Measurements from ENCODE around the gene C2orf72. TPM values are rescaled to one million over a fixed set of nuclear protein-coding genes. Genes with fewer than 3 reads are reported as not detected.
"Not testable (repeated sequence)": the region's sequence is repeated elsewhere in the genome, so short reads cannot be mapped to it uniquely, and the experiment has no call there.

Gene C2orf72
- total RNA-seq, 2 donors from 2014 or later, result 1.8 to 3.9 TPM

DNA sequence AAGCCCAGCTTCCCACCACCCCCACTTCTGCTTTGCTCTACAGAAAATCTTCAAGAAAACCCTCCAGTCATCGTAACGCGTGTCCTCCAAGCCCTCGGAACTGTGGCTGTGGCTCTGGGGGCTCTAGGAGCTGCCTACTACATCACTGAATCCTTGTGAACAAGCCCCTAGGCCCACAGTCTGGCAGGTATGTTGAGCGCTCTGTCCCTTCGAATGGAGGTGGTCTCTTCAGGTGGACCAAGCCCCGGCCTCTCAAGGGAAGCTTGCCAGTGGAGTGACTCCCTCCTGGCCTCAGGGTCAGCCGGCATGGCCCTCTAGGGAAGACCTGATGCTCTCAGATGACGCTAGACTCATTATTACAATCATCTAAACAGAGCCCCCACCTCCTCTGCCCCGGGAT is 34.7 kb upstream of the C2orf72 start:
- Histone ChIP-seq H3K27ac (ENCODE audit: low read depth, low read length) (no peak overlapping the region), H3K27me3 (ENCODE audit: control insufficient read depth, insufficient read depth, low read length, poor library complexity, severe bottlenecking) (peaks cover 25% of the 10 kb centered on the region), H3K4me1 (ENCODE audit: control insufficient read depth, insufficient read depth, low read length) (no peaks in the 10 kb centered on the region), H3K4me3 (ENCODE audit: low read length) (no peak overlapping the region), H3K9ac (ENCODE audit: extremely low read depth, low read length, poor library complexity, severe bottlenecking) (no peak overlapping the region), H3K9me3 (ENCODE audit: control insufficient read depth, low read length) (no peaks in the 10 kb centered on the region), H3K36me3 (ENCODE audit: control insufficient read depth, insufficient read depth, low read length) (no peaks in the 10 kb centered on the region)
- no peak overlapping the region for H3K4me3 Mint-ChIP-seq
- H3K4me1 Mint-ChIP-seq, result peaks cover 4% of the 10 kb centered on the region
- DNase-seq, result no peak
- TF ChIP-seq, protein P1, sequence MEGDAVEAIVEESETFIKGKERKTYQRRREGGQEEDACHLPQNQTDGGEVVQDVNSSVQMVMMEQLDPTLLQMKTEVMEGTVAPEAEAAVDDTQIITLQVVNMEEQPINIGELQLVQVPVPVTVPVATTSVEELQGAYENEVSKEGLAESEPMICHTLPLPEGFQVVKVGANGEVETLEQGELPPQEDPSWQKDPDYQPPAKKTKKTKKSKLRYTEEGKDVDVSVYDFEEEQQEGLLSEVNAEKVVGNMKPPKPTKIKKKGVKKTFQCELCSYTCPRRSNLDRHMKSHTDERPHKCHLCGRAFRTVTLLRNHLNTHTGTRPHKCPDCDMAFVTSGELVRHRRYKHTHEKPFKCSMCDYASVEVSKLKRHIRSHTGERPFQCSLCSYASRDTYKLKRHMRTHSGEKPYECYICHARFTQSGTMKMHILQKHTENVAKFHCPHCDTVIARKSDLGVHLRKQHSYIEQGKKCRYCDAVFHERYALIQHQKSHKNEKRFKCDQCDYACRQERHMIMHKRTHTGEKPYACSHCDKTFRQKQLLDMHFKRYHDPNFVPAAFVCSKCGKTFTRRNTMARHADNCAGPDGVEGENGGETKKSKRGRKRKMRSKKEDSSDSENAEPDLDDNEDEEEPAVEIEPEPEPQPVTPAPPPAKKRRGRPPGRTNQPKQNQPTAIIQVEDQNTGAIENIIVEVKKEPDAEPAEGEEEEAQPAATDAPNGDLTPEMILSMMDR (conservative IDR thresholded peaks at IDR 0.05), result no peak
- no peak overlapping the region for H3K27ac Mint-ChIP-seq
- H3K27me3 Mint-ChIP-seq (ENCODE audit: insufficient read depth), result peaks cover 58% of the 10 kb centered on the region
- peaks cover 2% of the 10 kb centered on the region for H3K36me3 Mint-ChIP-seq (ENCODE audit: low read depth)
- WGBS, 2 experiments (ENCODE audit: insufficient coverage in 1 of 2, insufficient read length in 1 of 2), result 82 to 83% methylated on average over 10 of the region's 10 CpGs
- H3K9me3 Mint-ChIP-seq, result peaks cover 10% of the 10 kb centered on the region

DNA sequence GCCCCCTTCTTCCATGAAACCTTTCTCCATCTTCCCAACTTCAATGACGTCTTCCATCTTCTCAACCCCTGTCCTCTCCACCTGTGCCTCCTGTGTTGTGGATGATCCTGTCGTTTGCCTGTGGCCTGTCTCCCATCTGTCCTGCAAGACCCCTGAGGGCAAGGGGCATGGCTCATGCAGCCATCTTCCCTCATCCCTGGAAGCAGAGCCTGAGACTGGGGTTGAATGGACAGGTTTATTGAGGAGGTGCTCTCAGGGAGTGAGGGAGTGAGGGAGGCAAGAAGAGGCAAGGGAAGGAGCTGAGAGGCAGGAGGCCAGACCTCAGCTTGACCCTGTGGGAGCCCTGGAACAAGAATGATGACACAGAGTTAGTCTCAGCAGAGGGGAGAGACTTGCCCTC is 34.1 kb upstream of the C2orf72 start:
- 88 to 100% methylated on average over 2 of the region's 2 CpGs for WGBS, 2 experiments (ENCODE audit: insufficient coverage in 1 of 2, insufficient read length in 1 of 2)
- H3K9me3 Mint-ChIP-seq, result peaks cover 6% of the 10 kb centered on the region
- peaks cover 2% of the 10 kb centered on the region for H3K36me3 Mint-ChIP-seq (ENCODE audit: low read depth)
- DNase-seq, result no peak
- H3K27me3 ChIP-seq (ENCODE audit: control insufficient read depth, insufficient read depth, low read length, poor library complexity, severe bottlenecking), result peaks cover 29% of the 10 kb centered on the region
- H3K36me3 ChIP-seq (ENCODE audit: control insufficient read depth, insufficient read depth, low read length), result no peaks in the 10 kb centered on the region
- no peak overlapping the region for H3K4me3 ChIP-seq (ENCODE audit: low read length)
- H3K27ac Mint-ChIP-seq, result no peak overlapping the region
- peaks cover 58% of the 10 kb centered on the region for H3K27me3 Mint-ChIP-seq (ENCODE audit: insufficient read depth)
- H3K4me1 ChIP-seq (ENCODE audit: control insufficient read depth, insufficient read depth, low read length), result no peaks in the 10 kb centered on the region
- no peak overlapping the region for H3K27ac ChIP-seq (ENCODE audit: low read depth, low read length)
- H3K4me3 Mint-ChIP-seq, result no peak overlapping the region
- H3K4me1 Mint-ChIP-seq, result peaks cover 4% of the 10 kb centered on the region
- H3K9ac ChIP-seq (ENCODE audit: extremely low read depth, low read length, poor library complexity, severe bottlenecking), result no peak overlapping the region
- TF ChIP-seq, protein P1 (conservative IDR thresholded peaks at IDR 0.05), result no peak
- H3K9me3 ChIP-seq (ENCODE audit: control insufficient read depth, low read length), result no peaks in the 10 kb centered on the region

DNA sequence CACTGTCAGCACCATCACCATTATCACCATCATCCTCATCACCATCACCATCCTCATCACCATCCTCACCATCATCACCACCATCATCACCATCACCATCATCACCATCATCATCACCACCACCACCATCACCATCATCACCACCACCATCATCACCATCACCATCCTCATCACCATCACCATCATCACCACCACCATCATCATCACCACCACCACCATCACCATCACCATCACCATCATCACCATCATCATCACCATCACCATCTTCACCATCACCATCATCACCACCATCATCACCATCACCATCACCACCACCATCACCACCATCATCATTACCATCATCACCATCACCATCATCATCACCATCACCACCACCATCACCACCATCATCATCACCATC is 32.4 kb upstream of the C2orf72 start:
- H3K27me3 ChIP-seq (ENCODE audit: control insufficient read depth, insufficient read depth, low read length, poor library complexity, severe bottlenecking), result peaks cover 37% of the 10 kb centered on the region
- not testable (repeated sequence) for H3K27ac ChIP-seq (ENCODE audit: low read depth, low read length); H3K9me3 Mint-ChIP-seq; H3K4me1 ChIP-seq (ENCODE audit: control insufficient read depth, insufficient read depth, low read length); H3K36me3 Mint-ChIP-seq (ENCODE audit: low read depth); H3K36me3 ChIP-seq (ENCODE audit: control insufficient read depth, insufficient read depth, low read length); H3K27ac Mint-ChIP-seq; H3K9me3 ChIP-seq (ENCODE audit: control insufficient read depth, low read length); H3K4me3 ChIP-seq (ENCODE audit: low read length); H3K4me3 Mint-ChIP-seq; H3K4me1 Mint-ChIP-seq; DNase-seq; H3K9ac ChIP-seq (ENCODE audit: extremely low read depth, low read length, poor library complexity, severe bottlenecking)
- peaks cover 55% of the 10 kb centered on the region for H3K27me3 Mint-ChIP-seq (ENCODE audit: insufficient read depth)

All from endodermal cell (in vitro differentiated cells).